Vagina (tissue), 2 donors: ENCODE data around the gene PNMA1.

ENCODE experiments used
- CTCF ChIP-seq, 3 experiments: fragments of 450-650 bp in 2 of 3; fragments of 200-600 bp in 1 of 3; sonication (generic) in 1 of 3; IDR thresholded peaks; one replicate each; pipeline ENCODE4 v1.5.1; 2017 to 2019; ENCODE audit warnings: antibody characterized with exemption in 3 of 3, mild to moderate bottlenecking in 2 of 3, moderate library complexity in 2 of 3
- POLR2A ChIP-seq, 2 donors: fragments of 450-650 bp; IDR thresholded peaks; one replicate each; pipeline ENCODE4 v1.6.1; 2017; ENCODE audit warnings: antibody characterized with exemption in 2 of 2, mild to moderate bottlenecking in 2 of 2, moderate library complexity in 2 of 2
- POLR2AphosphoS5 ChIP-seq, 2 donors: sonication (generic); formaldehyde crosslinking; IDR thresholded peaks; one replicate each; pipeline ENCODE4 v1.9.0; 2017; ENCODE audit warnings: antibody characterized with exemption in 2 of 2, mild to moderate bottlenecking in 2 of 2, low read depth in 1 of 2; ENCODE audit not compliant: insufficient read depth in 1 of 2

- TF ChIP-seq CTCF (IDR thresholded peaks at IDR 0.05) (no peak), POLR2AphosphoS5 (IDR thresholded peaks at IDR 0.05; ENCODE audit: insufficient read depth in 1 of 2, low read depth in 1 of 2) (peak; percentile 57 to 63), POLR2A (IDR thresholded peaks at IDR 0.05) (no peak)
Measured at GRCh38 chr14:73753124-73753886, 39.1 kb upstream of the PNMA1 start.
